HG03135 (cell line): Measurements from ENCODE around the gene TRIM32.
A peak's percentile ranks its signal among the peaks of the same experiment; 100 is the strongest.
"Not testable (repeated sequence)": the region's sequence is repeated elsewhere in the genome, so short reads cannot be mapped to it uniquely, and the experiment has no call there.

Experiments
- ATAC-seq: cut with Tn5 transposase; IDR thresholded peaks from one replicate; pipeline ENCODE4 v1.9.1; 2021; ENCODE audit warnings: mild to moderate bottlenecking, moderate library complexity; ENCODE audit not compliant: unreplicated experiment

TRIM32 gene

DNA sequence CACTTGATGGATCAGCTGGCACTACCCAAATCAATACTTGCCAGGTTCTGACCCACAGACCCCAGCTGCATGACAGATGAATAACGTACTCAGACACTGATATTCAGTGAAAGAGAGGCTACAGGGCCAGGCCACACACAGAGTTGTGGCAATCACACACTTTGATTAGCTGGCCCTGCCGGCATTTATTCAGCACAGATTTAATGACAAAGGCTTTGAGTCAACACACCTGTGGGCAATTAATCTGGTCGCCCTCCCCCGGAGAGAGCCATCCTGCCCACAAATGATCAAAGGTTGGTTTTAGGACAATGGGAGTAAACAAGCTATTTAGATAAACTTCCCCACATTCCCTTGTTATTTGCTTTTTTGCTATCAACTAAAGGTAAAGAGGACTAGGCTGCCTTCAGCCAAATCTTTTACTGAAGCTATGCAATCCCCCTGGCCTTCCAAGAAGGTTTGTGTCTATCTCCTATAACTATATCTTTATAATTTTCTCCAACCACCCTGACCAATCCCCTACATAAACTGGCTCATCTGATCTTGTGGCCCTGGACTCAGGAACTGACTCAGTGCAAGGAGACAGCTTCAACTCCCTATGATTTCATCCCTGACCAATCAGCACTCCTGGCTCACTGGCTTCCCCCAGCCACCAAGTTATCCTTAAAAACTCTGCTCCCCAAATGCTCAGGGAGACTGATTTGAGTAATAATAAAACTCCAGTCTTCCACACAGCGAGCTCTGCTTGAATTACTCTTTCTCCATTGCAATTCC, 12.7 kb upstream of the TRIM32 start:
- ATAC-seq, result no peak

- no peak for ATAC-seq
Observed at GRCh38 chr9:116683535-116683934, 3.6 kb upstream of the TRIM32 start.

DNA sequence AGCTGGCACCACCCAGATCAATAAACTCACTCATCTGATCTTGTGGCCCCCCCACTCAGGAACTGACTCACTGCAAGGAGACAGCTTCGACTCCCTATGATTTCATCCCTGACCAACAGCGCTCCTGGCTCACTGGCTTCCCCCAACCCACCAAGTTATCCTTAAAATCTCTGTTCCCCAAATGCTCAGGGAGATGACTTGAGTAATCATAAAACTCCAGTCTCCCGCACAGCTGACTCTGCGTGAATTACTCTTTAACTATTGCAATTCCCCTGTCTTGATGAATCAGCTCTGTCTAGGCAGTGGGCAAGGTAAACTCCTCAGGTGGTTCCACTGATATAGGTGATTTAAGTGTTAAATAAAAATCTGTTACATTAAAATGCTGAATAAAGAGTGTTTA, 1.9 kb upstream of the TRIM32 start:
- no peak for ATAC-seq

DNA sequence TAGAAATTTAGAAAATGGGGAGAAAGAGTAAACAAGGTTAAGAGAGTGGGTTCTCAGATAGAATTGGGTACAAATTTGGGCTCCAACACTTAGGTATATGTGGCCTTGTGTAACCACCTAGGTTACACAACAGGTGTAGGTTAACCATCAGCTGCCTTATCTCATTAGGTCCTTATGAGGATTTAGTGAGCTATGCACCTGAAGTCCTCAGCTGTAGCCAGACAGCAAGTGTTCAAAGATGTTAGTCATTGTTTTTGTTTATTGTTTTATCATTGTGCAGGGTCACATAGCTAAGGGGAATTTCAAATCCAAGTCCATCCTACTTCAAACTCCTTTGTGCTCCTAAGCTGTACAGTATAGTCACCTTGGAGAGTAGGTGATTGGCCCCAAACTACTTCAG, 970 bp upstream of the TRIM32 start:
- ATAC-seq, result no peak

DNA sequence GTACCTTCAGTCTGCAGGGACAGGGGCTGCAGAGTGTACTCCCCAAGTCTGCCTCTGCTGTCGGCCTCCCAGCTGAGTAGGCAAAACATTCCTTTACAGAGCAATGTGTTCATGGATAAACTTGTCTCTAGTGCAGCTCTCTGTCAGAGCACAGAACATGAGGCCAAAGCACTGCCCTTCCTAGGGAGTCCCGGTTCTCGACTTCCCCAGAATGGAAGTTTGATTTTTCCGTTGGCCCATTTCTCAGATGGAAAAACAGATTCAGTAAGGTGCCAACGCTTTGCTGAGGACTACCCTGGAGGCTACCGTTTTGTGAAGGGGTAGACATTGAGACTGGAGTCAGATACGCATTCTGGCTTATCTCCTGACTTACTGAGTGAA, 422 bp upstream of the TRIM32 start:
- peak; percentile 46 for ATAC-seq

DNA sequence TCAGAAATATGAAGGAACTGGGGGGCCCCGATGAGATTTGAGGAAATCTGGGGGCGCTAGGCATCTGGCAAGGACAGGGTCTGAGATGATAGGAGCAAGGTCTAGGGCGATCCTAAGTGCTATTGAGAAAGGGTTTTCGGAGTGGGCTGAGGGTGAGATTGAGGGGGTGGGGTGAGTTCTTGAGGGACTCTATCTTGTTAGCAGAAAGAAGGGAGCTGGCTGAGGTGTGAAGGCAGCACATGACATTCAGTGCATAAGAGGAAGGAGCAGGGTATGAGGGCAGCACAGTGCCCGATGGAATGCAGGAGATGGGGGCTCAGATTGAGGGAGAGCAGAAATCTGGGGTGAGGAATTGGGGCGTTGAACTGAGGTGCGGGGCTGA, 640 bp downstream of the TRIM32 start:
- no peak for ATAC-seq

GRCh38 chr9:116688806-116689485, 1.8 kb downstream of the TRIM32 start:
- no peak for ATAC-seq

DNA sequence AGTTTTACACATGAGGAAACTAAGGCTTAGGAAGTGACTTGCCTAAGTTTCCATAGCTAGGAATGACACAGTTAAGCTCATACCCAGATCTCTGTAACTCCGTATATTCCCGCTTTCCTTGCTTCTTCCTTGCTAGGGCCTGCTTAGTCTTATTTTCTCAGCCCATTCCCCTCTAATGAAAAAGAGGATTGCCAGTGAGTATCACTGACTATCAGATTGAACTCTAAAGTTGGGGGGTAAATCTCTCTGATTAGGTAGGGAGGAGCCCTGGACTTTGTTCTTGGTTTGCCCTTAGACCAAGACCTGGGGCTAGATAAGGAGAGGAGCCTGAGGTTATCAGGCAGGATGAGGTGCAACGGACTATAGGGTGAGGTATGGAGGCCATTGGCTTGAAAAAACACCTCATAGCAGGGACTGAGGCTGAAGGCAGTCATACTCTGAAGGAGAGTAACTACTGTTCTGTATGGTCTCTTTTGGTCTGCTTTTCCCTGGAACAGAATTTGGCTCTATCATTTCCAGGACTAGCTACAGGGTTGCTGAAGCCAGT, 2.5 kb downstream of the TRIM32 start:
- ATAC-seq, result no peak

DNA sequence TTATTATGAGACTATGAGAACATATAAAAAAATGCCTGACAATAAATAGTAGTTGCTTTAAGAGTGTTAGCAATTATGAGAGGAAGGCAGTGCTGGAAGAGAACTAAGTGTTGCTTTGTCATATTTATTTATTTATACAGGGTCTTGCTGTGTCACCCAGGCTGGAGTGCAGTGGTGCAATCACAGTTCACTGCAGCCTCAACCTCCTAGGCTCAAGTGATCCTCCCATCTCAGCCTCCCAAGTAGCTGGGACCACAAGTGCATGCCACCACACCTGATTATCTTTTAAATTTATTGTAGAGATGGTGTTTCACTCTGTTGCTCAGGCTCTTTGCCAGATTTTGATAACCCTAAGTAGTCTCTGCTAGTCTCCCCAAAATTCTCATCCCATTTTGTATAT, 3.7 kb downstream of the TRIM32 start:
- not testable (repeated sequence) for ATAC-seq

DNA sequence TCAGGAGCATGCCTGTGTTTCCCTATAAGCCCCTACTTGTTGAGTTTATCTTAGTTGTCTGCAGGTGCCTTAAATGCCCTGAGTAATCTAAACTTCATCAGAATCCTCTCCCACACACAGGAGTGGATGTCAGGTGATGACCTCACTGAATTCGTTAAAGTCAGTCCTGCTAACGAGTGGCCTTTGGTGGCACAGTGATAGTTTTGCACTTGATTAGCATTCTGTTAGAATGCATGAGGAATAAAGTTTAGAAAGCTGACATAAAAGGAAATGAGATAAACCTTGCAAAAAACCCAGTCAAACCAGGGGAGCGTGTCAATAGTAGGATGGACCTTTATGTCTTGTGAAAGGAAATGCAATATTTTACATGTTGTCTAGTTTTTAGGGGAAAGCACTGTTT, 4.5 kb downstream of the TRIM32 start:
- no peak for ATAC-seq

- ATAC-seq, result no peak
Observed at GRCh38 chr9:116692616-116693015, 5.5 kb downstream of the TRIM32 start.

- no peak for ATAC-seq
Observed at GRCh38 chr9:116693233-116693731, 6.2 kb downstream of the TRIM32 start.

GRCh38 chr9:116694785-116695291, 7.7 kb downstream of the TRIM32 start:
- no peak for ATAC-seq

DNA sequence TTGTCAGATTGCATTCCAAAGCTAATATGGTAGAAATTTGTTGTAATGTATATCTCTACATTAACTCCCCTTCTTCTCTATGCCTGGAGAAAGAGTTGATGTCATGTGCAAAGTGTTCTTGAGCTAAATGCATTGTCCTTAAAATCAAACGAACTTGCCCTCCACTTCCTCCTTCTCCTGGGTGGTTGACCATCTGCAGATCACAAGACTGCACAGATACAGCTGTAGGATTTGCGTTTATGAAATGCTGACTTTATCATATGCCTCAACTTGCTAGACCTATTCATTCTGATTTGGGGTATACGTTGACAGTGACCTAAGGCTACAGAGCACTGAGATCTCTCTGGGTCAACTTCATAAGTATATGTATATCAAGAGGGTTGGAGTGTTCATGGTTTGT, 8.3 kb downstream of the TRIM32 start:
- no peak for ATAC-seq

- ATAC-seq, result no peak
Observed at GRCh38 chr9:116697362-116697761, 10.3 kb downstream of the TRIM32 start.

DNA sequence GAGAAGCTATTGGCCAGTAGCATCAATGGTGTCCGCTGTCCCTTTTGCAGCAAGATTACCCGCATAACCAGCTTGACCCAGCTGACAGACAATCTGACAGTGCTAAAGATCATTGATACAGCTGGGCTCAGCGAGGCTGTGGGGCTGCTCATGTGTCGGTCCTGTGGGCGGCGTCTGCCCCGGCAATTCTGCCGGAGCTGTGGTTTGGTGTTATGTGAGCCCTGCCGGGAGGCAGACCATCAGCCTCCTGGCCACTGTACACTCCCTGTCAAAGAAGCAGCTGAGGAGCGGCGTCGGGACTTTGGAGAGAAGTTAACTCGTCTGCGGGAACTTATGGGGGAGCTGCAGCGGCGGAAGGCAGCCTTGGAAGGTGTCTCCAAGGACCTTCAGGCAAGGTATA, 10.8 kb downstream of the TRIM32 start:
- ATAC-seq, result no peak

- ATAC-seq, result no peak
Observed at GRCh38 chr9:116700279-116700678, 13.2 kb downstream of the TRIM32 start.

DNA sequence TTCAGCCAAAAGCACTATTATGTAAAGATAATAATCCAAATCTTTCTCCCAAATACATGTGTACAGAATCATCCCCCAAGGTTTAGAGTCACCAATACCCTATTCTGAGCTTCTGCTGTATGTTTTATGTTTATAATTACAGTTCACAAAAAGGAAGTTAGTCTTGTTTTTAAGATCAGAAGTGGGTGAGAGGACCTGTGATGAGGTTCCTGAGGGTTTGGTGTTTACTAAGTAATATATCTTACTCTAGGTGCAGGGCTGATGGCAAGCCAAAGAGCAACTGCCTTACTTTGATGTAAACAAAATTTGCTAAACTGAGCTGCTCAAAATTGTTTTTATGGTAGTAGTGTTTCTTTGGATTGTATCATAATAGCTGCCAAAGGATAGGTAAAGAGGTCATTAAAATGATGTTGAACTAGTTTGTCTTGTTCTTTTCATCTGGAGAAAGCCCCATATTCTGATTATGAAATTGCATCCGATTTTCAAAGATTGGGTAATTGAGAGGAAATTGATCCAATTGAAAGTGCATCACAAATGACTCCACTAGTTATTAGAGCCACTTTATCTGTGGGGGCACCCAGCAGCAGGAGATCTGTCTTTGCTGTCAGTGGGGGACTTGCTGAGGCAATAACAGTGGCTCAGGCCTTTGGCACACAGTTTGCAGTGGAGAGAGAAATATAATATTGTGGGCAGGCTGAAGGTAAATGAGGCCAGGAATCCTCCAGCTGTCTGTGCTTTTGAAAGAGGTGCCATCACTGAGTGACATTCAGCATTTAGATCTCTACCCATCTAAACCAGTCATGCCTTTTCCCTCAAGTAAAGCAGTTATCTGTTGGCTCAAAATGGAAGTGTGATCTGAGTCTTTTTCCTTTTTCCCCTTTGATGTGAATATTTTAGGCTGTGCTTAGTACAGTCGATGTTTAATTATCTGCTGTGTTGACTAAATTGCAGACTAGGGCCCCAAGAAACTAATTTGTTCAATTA, 14.1 kb downstream of the TRIM32 start:
- no peak for ATAC-seq

DNA sequence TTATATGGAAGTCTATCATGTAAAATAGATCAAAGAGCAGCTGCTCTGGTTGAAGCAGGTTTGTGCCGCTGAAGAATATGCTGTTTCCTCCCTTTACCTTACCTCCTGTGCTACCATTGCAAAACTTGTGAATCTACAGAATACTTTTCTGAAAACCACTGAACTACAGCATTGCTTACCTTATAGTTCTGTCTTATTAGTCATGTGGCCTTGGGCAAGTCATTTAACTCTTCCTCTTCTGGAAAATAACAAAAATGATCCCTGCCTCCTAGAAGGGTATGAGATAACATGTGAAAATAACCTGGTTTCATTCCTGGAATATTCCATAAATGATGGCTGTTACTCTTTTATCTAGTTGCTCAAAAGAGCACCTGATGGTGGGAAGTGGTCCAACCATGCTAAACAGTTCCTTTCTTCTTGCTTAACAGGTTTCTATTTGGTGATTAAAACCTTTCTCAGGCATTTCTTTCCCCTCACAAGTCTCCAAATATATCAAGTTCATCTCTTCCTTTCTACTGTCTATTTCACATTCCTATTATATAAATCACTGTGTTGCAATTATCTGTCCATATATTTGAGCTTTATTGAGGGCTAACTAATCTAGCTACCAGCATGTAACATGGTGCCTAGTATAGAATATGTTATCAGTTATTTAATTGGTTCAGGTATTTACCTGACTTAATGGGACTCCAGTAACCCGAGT, 15.0 kb downstream of the TRIM32 start:
- ATAC-seq, result no peak

- ATAC-seq, result no peak
Observed at GRCh38 chr9:116703634-116704033, 16.5 kb downstream of the TRIM32 start.
